BLaER1 (cell line): ENCODE results near the gene ARHGAP42.
"Not testable (repeated sequence)": the region's sequence is repeated elsewhere in the genome, so short reads cannot be mapped to it uniquely, and the experiment has no call there.

Source experiments
- H3K27ac ChIP-seq: shearing (Covaris generic); formaldehyde crosslinking; 2 replicates; pipeline ENCODE4 v1.8.1; 2022
- H3K27me3 ChIP-seq: shearing (Covaris generic); formaldehyde crosslinking; 2 replicates; pipeline ENCODE4 v1.8.1; 2022
- H3K36me3 ChIP-seq: shearing (Covaris generic); formaldehyde crosslinking; 2 replicates; pipeline ENCODE4 v1.8.1; 2022
- H3K4me1 ChIP-seq: shearing (Covaris generic); formaldehyde crosslinking; 2 replicates; pipeline ENCODE4 v1.8.1; 2022
- H3K4me2 ChIP-seq: shearing (Covaris generic); formaldehyde crosslinking; 2 replicates; pipeline ENCODE4 v1.8.1; 2022
- H3K4me3 ChIP-seq: shearing (Covaris generic); formaldehyde crosslinking; 2 replicates; pipeline ENCODE4 v1.8.1; 2022
- H3K9ac ChIP-seq: shearing (Covaris generic); formaldehyde crosslinking; 2 replicates; pipeline ENCODE4 v1.8.1; 2022
- H3K9me3 ChIP-seq: shearing (Covaris generic); formaldehyde crosslinking; 2 replicates; pipeline ENCODE4 v1.8.1; 2022
- H4K20me1 ChIP-seq: shearing (Covaris generic); formaldehyde crosslinking; 2 replicates; pipeline ENCODE4 v1.8.1; 2022
- Cebpa-rat ChIP-seq: shearing (Covaris generic); IDR thresholded peaks from 2 replicates; pipeline ENCODE4 v1.8.1; 2022

ARHGAP42 gene

GRCh38 chr11:100741866-100742625 lies 55.0 kb downstream of the ARHGAP42 start:
- Histone ChIP-seq H3K9ac (no peak overlapping the region), H3K27ac (no peak overlapping the region), H3K27me3 (no peaks in the 10 kb centered on the region), H3K9me3 (0 out of 2 replicates have a peak, but pooled peaks cover 16% of the 10 kb centered on the region), H3K4me3 (no peak overlapping the region), H3K4me2 (no peak overlapping the region), H3K36me3 (no peaks in the 10 kb centered on the region), H4K20me1 (no peaks in the 10 kb centered on the region), H3K4me1 (peaks cover 10% of the 10 kb centered on the region)
- TF ChIP-seq Cebpa-rat, result no peak

GRCh38 chr11:100746448-100746847 lies 59.4 kb downstream of the ARHGAP42 start:
- Histone ChIP-seq H3K9me3 (peaks cover 51% of the 10 kb centered on the region), H3K27ac (no peak overlapping the region), H3K9ac (no peak overlapping the region), H3K36me3 (peaks cover 17% of the 10 kb centered on the region), H4K20me1 (no peaks in the 10 kb centered on the region), H3K4me1 (peaks cover under 1% of the 10 kb centered on the region; the same call in 1 of the 2 replicates), H3K27me3 (no peaks in the 10 kb centered on the region), H3K4me3 (no peak overlapping the region), H3K4me2 (no peak overlapping the region)
- no peak for TF ChIP-seq Cebpa-rat

- Histone ChIP-seq H4K20me1 (no peaks in the 10 kb centered on the region), H3K4me3 (no peak overlapping the region), H3K27me3 (no peaks in the 10 kb centered on the region), H3K36me3 (peaks cover 23% of the 10 kb centered on the region), H3K4me1 (no peaks in the 10 kb centered on the region), H3K9ac (no peak overlapping the region), H3K9me3 (peaks cover 53% of the 10 kb centered on the region), H3K27ac (no peak overlapping the region), H3K4me2 (no peak overlapping the region)
- no peak for TF ChIP-seq Cebpa-rat
Measured at GRCh38 chr11:100748153-100748552, 61.1 kb downstream of the ARHGAP42 start.

GRCh38 chr11:100749887-100750565 lies 62.9 kb downstream of the ARHGAP42 start:
- H4K20me1 ChIP-seq, H3K9ac ChIP-seq, H3K4me1 ChIP-seq, H3K4me2 ChIP-seq, H3K27ac ChIP-seq, H3K4me3 ChIP-seq, H3K27me3 ChIP-seq: not testable (repeated sequence)
- Histone ChIP-seq H3K36me3 (peaks cover 23% of the 10 kb centered on the region), H3K9me3 (peaks cover 43% of the 10 kb centered on the region)

- peaks cover 23% of the 10 kb centered on the region for H3K36me3 ChIP-seq
- not testable (repeated sequence) for H4K20me1 ChIP-seq, H3K4me1 ChIP-seq, H3K27ac ChIP-seq, H3K27me3 ChIP-seq, H3K4me2 ChIP-seq, H3K4me3 ChIP-seq, H3K9ac ChIP-seq
- H3K9me3 ChIP-seq, result peaks cover 43% of the 10 kb centered on the region
Measured at GRCh38 chr11:100750566-100750891, 63.4 kb downstream of the ARHGAP42 start.

GRCh38 chr11:100752371-100753171 lies 65.5 kb downstream of the ARHGAP42 start:
- no peak overlapping the region for H3K9ac ChIP-seq
- H3K36me3 ChIP-seq, result peaks cover 23% of the 10 kb centered on the region
- no peaks in the 10 kb centered on the region for H3K27me3 ChIP-seq
- no peak overlapping the region for H3K27ac ChIP-seq
- TF ChIP-seq Cebpa-rat, result no peak
- H3K9me3 ChIP-seq, result peaks cover 37% of the 10 kb centered on the region
- H4K20me1 ChIP-seq, result no peaks in the 10 kb centered on the region
- no peaks in the 10 kb centered on the region for H3K4me1 ChIP-seq
- no peak overlapping the region for H3K4me3 ChIP-seq
- no peak overlapping the region for H3K4me2 ChIP-seq

GRCh38 chr11:100753172-100753543 lies 66.1 kb downstream of the ARHGAP42 start:
- Histone ChIP-seq H3K4me2 (no peak overlapping the region), H3K4me1 (no peaks in the 10 kb centered on the region), H3K4me3 (no peak overlapping the region), H3K27me3 (no peaks in the 10 kb centered on the region), H3K9me3 (peaks cover 35% of the 10 kb centered on the region), H4K20me1 (no peaks in the 10 kb centered on the region), H3K36me3 (peaks cover 23% of the 10 kb centered on the region), H3K27ac (no peak overlapping the region), H3K9ac (no peak overlapping the region)
- no peak for TF ChIP-seq Cebpa-rat

- peaks cover 23% of the 10 kb centered on the region for H3K36me3 ChIP-seq
- H3K4me2 ChIP-seq, result no peak overlapping the region
- H3K27me3 ChIP-seq, result no peaks in the 10 kb centered on the region
- H3K4me3 ChIP-seq, result no peak overlapping the region
- no peaks in the 10 kb centered on the region for H4K20me1 ChIP-seq
- no peak overlapping the region for H3K9ac ChIP-seq
- TF ChIP-seq Cebpa-rat, result no peak
- H3K27ac ChIP-seq, result no peak overlapping the region
- H3K4me1 ChIP-seq, result no peaks in the 10 kb centered on the region
- H3K9me3 ChIP-seq, result peaks cover 31% of the 10 kb centered on the region
Measured at GRCh38 chr11:100753571-100753970, 66.5 kb downstream of the ARHGAP42 start.

- no peak overlapping the region for H3K9ac ChIP-seq
Measured at GRCh38 chr11:100756559-100756958, 69.5 kb downstream of the ARHGAP42 start.

GRCh38 chr11:100757646-100758045 lies 70.6 kb downstream of the ARHGAP42 start:
- no peaks in the 10 kb centered on the region for H3K9me3 ChIP-seq
- no peak overlapping the region for H3K9ac ChIP-seq
- H3K4me2 ChIP-seq, result no peak overlapping the region
- no peak overlapping the region for H3K27ac ChIP-seq
- peaks cover 12% of the 10 kb centered on the region for H3K4me1 ChIP-seq
- TF ChIP-seq Cebpa-rat, result no peak
- no peaks in the 10 kb centered on the region for H3K36me3 ChIP-seq
- no peaks in the 10 kb centered on the region for H4K20me1 ChIP-seq
- no peak overlapping the region for H3K4me3 ChIP-seq
- no peaks in the 10 kb centered on the region for H3K27me3 ChIP-seq

More at GRCh38 chr11:100756559-100756958, 69.5 kb downstream of the ARHGAP42 start:
- Histone ChIP-seq H3K4me2 (no peak overlapping the region), H3K9me3 (peaks cover 1% of the 10 kb centered on the region; the same call in 1 of the 2 replicates), H3K27ac (no peak overlapping the region), H3K36me3 (peaks cover 6% of the 10 kb centered on the region; the same call in 1 of the 2 replicates), H4K20me1 (no peaks in the 10 kb centered on the region), H3K4me1 (peaks cover 12% of the 10 kb centered on the region), H3K4me3 (no peak overlapping the region), H3K27me3 (no peaks in the 10 kb centered on the region)
- TF ChIP-seq Cebpa-rat, result no peak
